ENCODE measurements around the gene ALX4. TPM values are rescaled to one million over a fixed set of nuclear protein-coding genes. Genes with fewer than 3 reads are reported as not detected.

The ALX4 gene
- total and polyA plus RNA-seq, 2 donors (not counting 3 experiments of a cell fraction or from before 2014, with no cell fraction given), result not detected

DNA sequence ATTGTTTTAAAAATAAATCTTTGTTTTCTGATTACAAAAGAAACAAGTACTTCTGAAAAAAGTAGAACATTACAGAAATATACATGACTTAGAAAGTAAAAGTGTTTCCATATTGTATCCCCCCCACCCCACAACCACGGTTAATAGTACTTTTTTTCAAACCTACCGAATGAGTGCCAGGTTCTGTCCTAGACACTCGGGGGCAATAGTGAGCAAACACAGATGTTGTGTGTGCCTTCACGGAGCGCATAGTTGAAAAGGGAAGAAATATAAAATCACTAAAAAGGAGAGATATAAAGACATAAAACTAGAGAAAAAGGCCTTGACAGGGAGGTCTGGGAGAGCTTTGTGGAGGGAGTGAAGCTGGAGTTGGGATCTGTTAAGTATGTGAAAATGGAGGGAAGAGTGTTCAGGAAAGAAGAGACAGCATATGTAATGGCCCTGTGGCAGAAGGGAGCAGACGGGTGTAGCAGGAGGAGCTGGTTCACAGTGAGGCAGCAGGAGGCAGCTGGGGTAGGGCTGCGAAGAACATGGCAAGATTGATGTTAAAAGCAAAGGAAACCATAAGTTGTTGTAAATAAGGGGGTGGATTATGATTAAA lies 42.1 kb upstream of the ALX4 start:
- dilution Hi-C loops (cut with MboI; ENCODE audit: extremely low pct_ligation_motif_present, low sequenced_read_pairs), result no loop called here
- no peak for FAIRE-seq
- Histone ChIP-seq H3K27ac (ENCODE audit: insufficient read depth, low read depth, low read length) (no peak overlapping the region), H3K79me2 (ENCODE audit: control insufficient read depth, insufficient read depth, low read length) (no peaks in the 10 kb centered on the region), H3K4me1 (ENCODE audit: control insufficient read depth, extremely low read depth, insufficient read depth, low read length) (no peaks in the 10 kb centered on the region), H3K36me3 (ENCODE audit: control insufficient read depth in 2 of 2, extremely low read depth in 1 of 2, insufficient read depth in 2 of 2, low read length in 2 of 2) (no peaks in the 10 kb centered on the region), H3K27me3 (ENCODE audit: control insufficient read depth in 2 of 2, insufficient read depth in 2 of 2, low read length in 2 of 2) (no peaks in the 10 kb centered on the region), H3K4me2 (ENCODE audit: insufficient read depth, low read length) (no peak overlapping the region), H3K9me1 (replicated peaks; ENCODE audit: control insufficient read depth, extremely low read depth, insufficient read depth, low read length) (no peaks in the 10 kb centered on the region), H3K9me3 (replicated peaks; ENCODE audit: control insufficient read depth, insufficient read depth, low read length) (no peaks in the 10 kb centered on the region), H2AFZ (ENCODE audit: low read depth, low read length) (no peak overlapping the region), H3K4me3 (replicated peaks in 1 of 3; ENCODE audit: insufficient read depth in 1 of 3, low read depth in 1 of 3, low read length in 3 of 3) (no peak overlapping the region), H4K20me1 (replicated peaks; ENCODE audit: control insufficient read depth, extremely low read depth, insufficient read depth, low read length) (no peaks in the 10 kb centered on the region), H3K9ac (replicated peaks; ENCODE audit: extremely low read depth, insufficient read depth, low read length) (no peak overlapping the region)
- no peak for DNase-seq (ENCODE audit: low read depth, low spot score)
- no TSS peak for BruUV-seq (replicated peaks)
- ChIA-PET CTCF (interaction anchor here (0.8 kb wide), 1 partner anchor 11 kb away, joined by 3 read pairs; no protein-coding TSS in a partner anchor), POLR2A (no interaction called here)
- intact Hi-C loops (cut with micrococcal nuclease), result no loop called here
- TF ChIP-seq, protein P1, sequence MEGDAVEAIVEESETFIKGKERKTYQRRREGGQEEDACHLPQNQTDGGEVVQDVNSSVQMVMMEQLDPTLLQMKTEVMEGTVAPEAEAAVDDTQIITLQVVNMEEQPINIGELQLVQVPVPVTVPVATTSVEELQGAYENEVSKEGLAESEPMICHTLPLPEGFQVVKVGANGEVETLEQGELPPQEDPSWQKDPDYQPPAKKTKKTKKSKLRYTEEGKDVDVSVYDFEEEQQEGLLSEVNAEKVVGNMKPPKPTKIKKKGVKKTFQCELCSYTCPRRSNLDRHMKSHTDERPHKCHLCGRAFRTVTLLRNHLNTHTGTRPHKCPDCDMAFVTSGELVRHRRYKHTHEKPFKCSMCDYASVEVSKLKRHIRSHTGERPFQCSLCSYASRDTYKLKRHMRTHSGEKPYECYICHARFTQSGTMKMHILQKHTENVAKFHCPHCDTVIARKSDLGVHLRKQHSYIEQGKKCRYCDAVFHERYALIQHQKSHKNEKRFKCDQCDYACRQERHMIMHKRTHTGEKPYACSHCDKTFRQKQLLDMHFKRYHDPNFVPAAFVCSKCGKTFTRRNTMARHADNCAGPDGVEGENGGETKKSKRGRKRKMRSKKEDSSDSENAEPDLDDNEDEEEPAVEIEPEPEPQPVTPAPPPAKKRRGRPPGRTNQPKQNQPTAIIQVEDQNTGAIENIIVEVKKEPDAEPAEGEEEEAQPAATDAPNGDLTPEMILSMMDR (IDR thresholded peaks at IDR 0.05; ENCODE audit: extremely low read depth in 1 of 2, insufficient read depth in 1 of 2, low read depth in 1 of 2, low read length in 2 of 2), result peak in 1 of 2 donors; percentile 5
- TF ChIP-seq JUN (IDR thresholded peaks at IDR 0.05; ENCODE audit: borderline replicate concordance, insufficient read depth, insufficient read length, low read depth), result no peak

DNA sequence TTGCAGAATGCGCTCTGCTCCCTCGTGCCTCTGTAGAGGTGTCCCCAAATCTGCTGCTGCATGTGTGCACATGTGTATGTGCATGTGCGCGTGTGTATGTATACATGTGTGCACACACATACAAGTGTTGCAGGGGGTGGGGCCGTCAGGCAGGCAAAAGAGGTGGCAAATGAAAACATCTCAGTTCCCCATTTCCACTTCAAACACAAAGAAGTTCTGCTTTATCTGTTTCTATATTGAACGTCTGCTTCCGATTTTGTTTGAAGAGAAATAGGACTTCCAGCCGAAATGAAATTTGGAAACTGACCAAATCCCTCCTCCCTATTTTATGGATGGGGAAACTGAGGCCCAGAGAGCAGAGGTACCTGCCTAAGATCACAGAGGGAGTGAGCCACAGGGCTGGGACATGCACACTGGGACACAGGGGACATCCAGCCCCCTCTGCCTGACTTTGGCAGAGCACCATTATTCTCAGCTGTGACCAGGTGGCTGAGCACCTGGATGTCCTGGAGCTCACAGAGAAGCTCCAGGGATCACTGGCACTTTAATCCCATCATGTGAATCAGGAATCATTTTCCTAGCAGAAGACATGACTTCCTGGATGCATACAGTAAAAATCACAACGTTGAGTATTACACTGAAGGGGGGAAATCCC lies 41.2 kb upstream of the ALX4 start:
- H3K79me2 ChIP-seq (ENCODE audit: control insufficient read depth, insufficient read depth, low read length), result no peaks in the 10 kb centered on the region
- no peaks in the 10 kb centered on the region for H3K36me3 ChIP-seq (ENCODE audit: control insufficient read depth in 2 of 2, extremely low read depth in 1 of 2, insufficient read depth in 2 of 2, low read length in 2 of 2)
- DNase-seq (ENCODE audit: low read depth, low spot score) (no peak), FAIRE-seq (no peak)
- H4K20me1 ChIP-seq (replicated peaks; ENCODE audit: control insufficient read depth, extremely low read depth, insufficient read depth, low read length), result no peaks in the 10 kb centered on the region
- no peaks in the 10 kb centered on the region for H3K9me3 ChIP-seq (replicated peaks; ENCODE audit: control insufficient read depth, insufficient read depth, low read length)
- H3K4me1 ChIP-seq (ENCODE audit: control insufficient read depth, extremely low read depth, insufficient read depth, low read length), result no peaks in the 10 kb centered on the region
- H3K9ac ChIP-seq (replicated peaks; ENCODE audit: extremely low read depth, insufficient read depth, low read length), result no peak overlapping the region
- TF ChIP-seq, protein P1 (IDR thresholded peaks at IDR 0.05; ENCODE audit: extremely low read depth in 1 of 2, insufficient read depth in 1 of 2, low read depth in 1 of 2, low read length in 2 of 2), result no peak
- TF ChIP-seq POLR2AphosphoS5 (IDR thresholded peaks at IDR 0.05; ENCODE audit: insufficient read depth, low read depth, low read length) (no peak), MYC (IDR thresholded peaks at IDR 0.05; ENCODE audit: low read depth, low read length) (no peak), FOS (IDR thresholded peaks at IDR 0.05; ENCODE audit: borderline replicate concordance, insufficient read depth, low read length) (no peak), POLR2A (IDR thresholded peaks at IDR 0.05; ENCODE audit: low read depth, low read length) (no peak), EZH2 (IDR thresholded peaks at IDR 0.05; ENCODE audit: borderline replicate concordance, low read depth, low read length, severe bottlenecking) (no peak), JUN (IDR thresholded peaks at IDR 0.05; ENCODE audit: borderline replicate concordance, insufficient read depth, insufficient read length, low read depth) (no peak), GATA2 (IDR thresholded peaks at IDR 0.05; ENCODE audit: insufficient read depth, insufficient read length, low read depth, low read length) (no peak)
- TF ChIP-seq, protein P2, sequence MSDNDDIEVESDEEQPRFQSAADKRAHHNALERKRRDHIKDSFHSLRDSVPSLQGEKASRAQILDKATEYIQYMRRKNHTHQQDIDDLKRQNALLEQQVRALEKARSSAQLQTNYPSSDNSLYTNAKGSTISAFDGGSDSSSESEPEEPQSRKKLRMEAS (IDR thresholded peaks at IDR 0.05; ENCODE audit: insufficient read depth, insufficient read length), result no peak
- POLR2A ChIA-PET, result no interaction called here
- H3K27me3 ChIP-seq (ENCODE audit: control insufficient read depth in 2 of 2, insufficient read depth in 2 of 2, low read length in 2 of 2), result no peaks in the 10 kb centered on the region
- no peak overlapping the region for H3K4me2 ChIP-seq (ENCODE audit: insufficient read depth, low read length)
- H3K9me1 ChIP-seq (replicated peaks; ENCODE audit: control insufficient read depth, extremely low read depth, insufficient read depth, low read length), result no peaks in the 10 kb centered on the region
- no peak overlapping the region for H3K4me3 ChIP-seq (replicated peaks in 1 of 3; ENCODE audit: insufficient read depth in 1 of 3, low read depth in 1 of 3, low read length in 3 of 3)
- no peak overlapping the region for H2AFZ ChIP-seq (ENCODE audit: low read depth, low read length)
- CTCF ChIA-PET, result no interaction called here
- no peak overlapping the region for H3K27ac ChIP-seq (ENCODE audit: insufficient read depth, low read depth, low read length)
- BruUV-seq (replicated peaks), result no TSS peak
- intact Hi-C loops (cut with micrococcal nuclease) (no loop called here), dilution Hi-C loops (cut with MboI; ENCODE audit: extremely low pct_ligation_motif_present, low sequenced_read_pairs) (no loop called here)

Measured in endothelial cell of umbilical vein (primary cell).